Kidney epithelial cell (primary cell): ENCODE data around the gene ASAH2B. TPM values are rescaled to one million over a fixed set of nuclear protein-coding genes. Genes with fewer than 3 reads are reported as not detected.
"Not testable (repeated sequence)": the region's sequence is repeated elsewhere in the genome, so short reads cannot be mapped to it uniquely, and the experiment has no call there.

Source experiments
- DNase-seq: peaks from one replicate; pipeline ENCODE4 v3.0.0-alpha.2; 2010; ENCODE audit warnings: low read depth
- H3K27me3 ChIP-seq: 2 replicates; pipeline ENCODE4 v1.6.0; 2011; ENCODE audit warnings: low read length; ENCODE audit not compliant: control insufficient read depth, insufficient read depth
- H3K36me3 ChIP-seq: 2 replicates; pipeline ENCODE4 v1.5.1; 2011; ENCODE audit warnings: low read length; ENCODE audit not compliant: control insufficient read depth, insufficient read depth
- H3K4me3 ChIP-seq: 2 replicates; pipeline ENCODE4 v1.5.1; 2011; ENCODE audit warnings: low read depth, mild to moderate bottlenecking, control low read depth, low read length
- total RNA-seq: library from RNA; depleted of rRNA; stranded (reverse); fragments of >200 nt; gene quantifications from 2 replicates; pipeline ENCODE4 v1.2.3, GENCODE V29; 2015
- TF ChIP-seq, protein P1 (sequence below): IDR thresholded peaks from 2 replicates; pipeline ENCODE4 v1.5.1; 2011; ENCODE audit warnings: mild to moderate bottlenecking, moderate library complexity, low read length, control low read depth, inconsistent platforms; ENCODE audit not compliant: insufficient read depth, poor library complexity, severe bottlenecking

The ASAH2B gene
- total RNA-seq, 1 donor from 2014 or later: 11.2 TPM

DNA sequence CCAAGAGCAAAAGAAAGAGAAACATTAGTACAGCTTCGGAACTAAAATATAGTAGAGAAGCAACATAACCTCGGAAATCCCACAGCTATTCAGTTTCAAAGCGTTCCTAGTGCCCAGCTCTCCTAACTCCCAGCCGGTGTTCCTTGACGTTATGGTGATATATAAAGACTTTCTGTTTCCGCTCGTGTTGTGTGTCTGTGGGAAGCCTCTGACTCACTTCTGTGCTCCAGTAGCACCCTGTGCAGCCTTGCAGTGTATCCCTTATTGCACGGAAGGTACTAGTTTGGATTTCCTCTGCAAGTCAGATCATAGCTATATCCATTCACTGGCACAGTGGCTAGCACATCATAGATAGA lies 535 bp downstream of the ASAH2B start:
- Histone ChIP-seq H3K27me3 (no peaks in the 10 kb centered on the region), H3K4me3 (peak overlapping the region; percentile 83), H3K36me3 (no peaks in the 10 kb centered on the region)
- DNase-seq: peak; percentile 42
- TF ChIP-seq, protein P1, sequence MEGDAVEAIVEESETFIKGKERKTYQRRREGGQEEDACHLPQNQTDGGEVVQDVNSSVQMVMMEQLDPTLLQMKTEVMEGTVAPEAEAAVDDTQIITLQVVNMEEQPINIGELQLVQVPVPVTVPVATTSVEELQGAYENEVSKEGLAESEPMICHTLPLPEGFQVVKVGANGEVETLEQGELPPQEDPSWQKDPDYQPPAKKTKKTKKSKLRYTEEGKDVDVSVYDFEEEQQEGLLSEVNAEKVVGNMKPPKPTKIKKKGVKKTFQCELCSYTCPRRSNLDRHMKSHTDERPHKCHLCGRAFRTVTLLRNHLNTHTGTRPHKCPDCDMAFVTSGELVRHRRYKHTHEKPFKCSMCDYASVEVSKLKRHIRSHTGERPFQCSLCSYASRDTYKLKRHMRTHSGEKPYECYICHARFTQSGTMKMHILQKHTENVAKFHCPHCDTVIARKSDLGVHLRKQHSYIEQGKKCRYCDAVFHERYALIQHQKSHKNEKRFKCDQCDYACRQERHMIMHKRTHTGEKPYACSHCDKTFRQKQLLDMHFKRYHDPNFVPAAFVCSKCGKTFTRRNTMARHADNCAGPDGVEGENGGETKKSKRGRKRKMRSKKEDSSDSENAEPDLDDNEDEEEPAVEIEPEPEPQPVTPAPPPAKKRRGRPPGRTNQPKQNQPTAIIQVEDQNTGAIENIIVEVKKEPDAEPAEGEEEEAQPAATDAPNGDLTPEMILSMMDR: no peak

DNA sequence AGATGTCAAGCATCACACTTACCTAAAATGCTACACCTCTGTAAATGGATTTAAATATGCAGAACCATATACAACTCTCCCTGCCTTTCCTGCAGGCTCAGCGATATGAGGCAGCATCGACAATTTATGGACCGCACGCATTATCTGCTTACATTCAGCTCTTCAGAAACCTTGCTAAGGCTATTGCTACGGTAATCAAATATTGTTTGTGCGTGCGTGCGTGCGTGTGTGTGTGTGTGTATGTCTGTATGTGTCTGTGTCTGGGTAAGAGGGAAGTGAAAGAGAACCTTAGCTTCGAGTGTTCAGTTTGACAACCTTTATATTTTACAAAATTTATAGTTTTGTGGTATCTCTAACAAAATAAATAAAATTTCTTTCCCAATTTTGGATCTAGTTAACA lies 3.1 kb downstream of the ASAH2B start:
- not testable (repeated sequence) for DNase-seq, H3K36me3 ChIP-seq, H3K4me3 ChIP-seq, H3K27me3 ChIP-seq

DNA sequence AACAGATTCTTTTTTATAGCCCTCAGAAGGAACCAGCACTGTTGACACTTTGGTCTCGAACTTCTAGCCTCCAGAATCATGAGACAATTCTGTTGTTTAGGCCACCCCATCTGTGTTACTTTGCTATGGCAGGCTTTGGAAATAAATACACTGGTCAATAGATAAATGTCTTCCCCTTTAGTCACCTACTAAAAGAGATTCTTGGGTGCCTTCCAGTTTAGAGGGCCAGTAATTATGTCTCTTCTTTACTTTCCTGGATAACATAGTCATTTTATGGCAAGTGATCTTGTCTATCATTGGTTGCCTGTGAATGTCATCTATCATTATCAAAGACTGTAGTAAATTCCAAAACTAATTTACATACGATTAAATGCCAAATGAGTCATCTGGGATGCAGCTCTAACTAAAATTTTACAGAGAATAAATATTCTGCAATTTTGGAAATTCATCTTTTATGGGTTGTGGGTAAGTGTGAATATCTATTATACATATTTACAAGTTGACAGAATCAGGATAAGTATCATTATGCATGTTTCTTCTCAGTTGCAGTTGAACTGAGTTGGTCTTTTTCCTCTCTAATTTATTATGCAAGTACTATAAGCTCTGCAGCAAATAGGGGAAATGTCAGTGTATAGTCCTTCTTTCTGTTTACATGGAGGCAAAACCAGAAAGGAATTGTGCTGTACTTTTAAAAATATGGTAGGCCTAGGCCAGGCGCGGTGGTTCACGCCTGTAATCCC lies 27.2 kb downstream of the ASAH2B start:
- not testable (repeated sequence) for H3K27me3 ChIP-seq, H3K4me3 ChIP-seq, H3K36me3 ChIP-seq, DNase-seq

DNA sequence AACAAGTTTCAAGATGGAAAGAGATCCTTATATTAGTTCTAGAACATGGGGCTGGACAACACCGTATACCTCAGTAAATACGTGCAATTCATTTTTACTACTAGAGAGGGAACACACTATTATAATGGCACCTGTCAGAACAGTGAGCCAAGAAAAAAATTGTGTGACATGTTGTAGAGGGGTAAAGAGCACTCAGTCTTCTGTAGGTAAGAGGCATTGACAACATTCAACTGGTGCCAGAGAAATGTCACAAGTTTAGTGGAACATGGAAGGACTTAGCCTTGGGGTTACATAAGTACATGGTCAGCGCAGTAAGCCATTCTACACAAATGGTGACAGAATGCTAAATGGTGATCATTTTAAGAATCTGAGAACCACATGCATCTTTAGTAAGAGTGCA lies 32.3 kb downstream of the ASAH2B start:
- H3K36me3 ChIP-seq, H3K4me3 ChIP-seq, H3K27me3 ChIP-seq, DNase-seq: not testable (repeated sequence)

DNA sequence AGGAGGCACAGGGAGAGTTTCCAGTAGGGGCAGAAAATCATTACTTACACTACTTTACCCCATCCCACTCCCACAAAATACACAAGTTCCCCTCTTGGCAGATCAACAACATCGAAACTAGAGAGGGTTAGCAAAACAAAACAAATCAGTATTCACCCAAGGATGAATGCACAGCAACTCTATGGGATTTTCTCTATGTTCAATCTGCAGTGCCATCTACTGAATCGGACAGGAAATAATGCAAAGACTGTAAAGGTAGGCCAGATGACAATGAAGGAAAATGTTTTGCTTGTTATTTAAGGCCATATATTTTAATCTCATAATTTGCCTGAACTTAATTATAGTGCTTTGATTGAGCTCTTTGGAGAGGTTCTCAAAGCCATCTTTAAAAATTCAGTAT lies 35.1 kb downstream of the ASAH2B start:
- DNase-seq, H3K27me3 ChIP-seq, H3K4me3 ChIP-seq, H3K36me3 ChIP-seq: not testable (repeated sequence)

DNA sequence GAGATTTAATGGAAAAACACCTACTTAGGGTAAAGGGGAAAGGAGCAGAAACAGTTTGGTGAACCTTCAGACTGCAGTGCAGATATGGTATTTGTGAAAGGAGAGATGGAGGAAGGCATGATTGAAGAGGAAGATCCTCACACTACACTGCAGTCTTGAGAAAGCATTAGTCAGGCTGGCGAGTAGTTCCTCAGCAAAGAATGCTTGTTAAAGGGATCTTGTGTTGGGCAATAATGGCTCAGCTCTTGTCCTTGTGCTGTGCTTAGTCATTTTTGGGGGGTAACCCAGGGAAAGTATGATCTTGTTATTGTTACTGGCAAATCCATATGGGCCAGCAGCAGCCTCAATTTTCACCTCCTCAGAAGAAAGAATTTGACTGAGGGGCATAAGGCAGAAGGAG lies 40.3 kb downstream of the ASAH2B start:
- not testable (repeated sequence) for H3K36me3 ChIP-seq, DNase-seq, H3K27me3 ChIP-seq, H3K4me3 ChIP-seq

GRCh38 chr10:50782017-50782416 lies 42.3 kb downstream of the ASAH2B start:
- H3K36me3 ChIP-seq, H3K27me3 ChIP-seq, DNase-seq, H3K4me3 ChIP-seq: not testable (repeated sequence)

DNA sequence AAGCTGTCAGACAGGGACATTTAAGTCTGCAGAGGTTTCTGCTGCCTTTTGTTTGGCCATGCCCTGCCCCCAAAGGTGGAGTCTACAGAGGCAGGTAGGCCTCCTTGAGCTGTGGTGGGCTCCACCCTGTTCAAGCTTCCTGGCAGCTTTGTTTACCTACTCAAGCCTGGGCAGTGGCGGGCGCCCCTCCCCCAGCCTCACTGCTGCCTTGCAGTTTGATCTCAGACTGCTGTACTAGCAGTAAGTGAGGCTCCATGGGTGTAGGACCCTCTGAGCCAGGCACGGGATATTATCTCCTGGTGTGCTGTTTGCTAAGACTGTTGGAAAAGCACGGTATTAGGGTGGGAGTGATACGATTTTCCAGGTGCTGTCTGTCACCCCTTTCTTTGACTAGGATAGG lies 48.2 kb downstream of the ASAH2B start:
- H3K4me3 ChIP-seq, DNase-seq, H3K36me3 ChIP-seq, H3K27me3 ChIP-seq: not testable (repeated sequence)

DNA sequence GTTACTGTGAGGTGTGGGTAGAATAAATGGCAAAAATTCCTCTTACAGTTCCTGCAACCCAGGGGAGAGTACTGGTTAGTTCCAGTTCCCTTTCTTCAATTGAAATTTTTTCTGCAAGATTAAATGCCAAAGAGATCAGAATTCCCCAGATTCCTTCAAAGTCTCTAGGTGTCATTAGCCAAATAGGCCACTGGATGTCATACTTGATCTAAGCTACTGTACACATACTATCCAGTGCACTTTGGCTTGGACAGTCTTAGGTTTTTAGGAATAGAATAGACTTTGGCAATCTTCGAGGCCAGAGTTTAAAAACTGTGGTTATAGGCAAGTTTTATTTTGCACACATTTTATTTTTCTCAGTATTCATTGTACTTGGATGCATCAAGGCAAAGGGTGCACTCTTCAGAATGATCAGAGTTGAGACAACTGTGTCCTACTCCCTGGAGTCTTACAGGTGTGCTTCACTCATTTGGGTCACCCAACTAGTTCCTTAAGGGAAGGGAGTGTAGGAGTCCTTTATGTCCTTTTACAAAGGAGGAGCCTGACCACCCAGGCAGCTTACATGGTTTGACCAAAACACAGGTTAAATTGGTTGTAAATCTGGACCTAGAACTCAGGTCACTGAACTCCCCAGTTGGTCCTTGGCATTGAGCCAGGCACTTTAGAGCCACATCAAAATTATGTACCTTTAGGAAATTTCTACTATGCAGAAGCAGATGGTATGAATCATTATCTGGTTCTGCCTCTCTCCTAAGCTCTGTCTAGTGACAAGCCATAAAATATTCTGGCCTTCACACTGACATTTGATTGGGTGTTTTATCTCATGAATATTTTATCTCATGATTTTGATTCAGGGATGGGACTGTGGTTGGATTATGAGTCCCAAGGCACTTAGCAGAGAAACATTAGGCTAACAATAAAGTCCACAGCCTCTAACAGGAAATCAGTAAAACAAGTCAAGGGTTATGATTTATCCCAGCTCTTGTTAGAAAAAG lies 49.5 kb downstream of the ASAH2B start:
- peak; percentile 2 for DNase-seq

More for the DNA sequence above, 49.5 kb downstream of the ASAH2B start:
- TF ChIP-seq, protein P1: peak; percentile 45
- H3K27me3 ChIP-seq: no peaks in the 10 kb centered on the region
- no peaks in the 10 kb centered on the region for H3K36me3 ChIP-seq
- H3K4me3 ChIP-seq: no peak overlapping the region
